Activated CD4-positive, alpha-beta T cell treated with anti-CD3 and anti-CD28 coated beads, Interleukin-2, Interleukin-4, amounts not matched to agents 100 ng/mL and 50 ng/mL, durations not matched to agents 16 hours and 8 hours (primary cell): ENCODE results near the gene ANTKMT.
A peak's percentile ranks its signal among the peaks of the same experiment; 100 is the strongest.

ENCODE experiments used
- DNase-seq: peaks from one replicate; pipeline ENCODE4 v3.0.0-alpha.2; 2020; ENCODE audit warnings: low spot score

The ANTKMT gene, protein sequence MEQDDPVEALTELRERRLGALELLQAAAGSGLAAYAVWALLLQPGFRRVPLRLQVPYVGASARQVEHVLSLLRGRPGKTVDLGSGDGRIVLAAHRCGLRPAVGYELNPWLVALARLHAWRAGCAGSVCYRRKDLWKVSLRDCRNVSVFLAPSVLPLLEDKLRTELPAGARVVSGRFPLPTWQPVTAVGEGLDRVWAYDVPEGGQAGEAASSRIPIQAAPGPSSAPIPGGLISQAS

DNA sequence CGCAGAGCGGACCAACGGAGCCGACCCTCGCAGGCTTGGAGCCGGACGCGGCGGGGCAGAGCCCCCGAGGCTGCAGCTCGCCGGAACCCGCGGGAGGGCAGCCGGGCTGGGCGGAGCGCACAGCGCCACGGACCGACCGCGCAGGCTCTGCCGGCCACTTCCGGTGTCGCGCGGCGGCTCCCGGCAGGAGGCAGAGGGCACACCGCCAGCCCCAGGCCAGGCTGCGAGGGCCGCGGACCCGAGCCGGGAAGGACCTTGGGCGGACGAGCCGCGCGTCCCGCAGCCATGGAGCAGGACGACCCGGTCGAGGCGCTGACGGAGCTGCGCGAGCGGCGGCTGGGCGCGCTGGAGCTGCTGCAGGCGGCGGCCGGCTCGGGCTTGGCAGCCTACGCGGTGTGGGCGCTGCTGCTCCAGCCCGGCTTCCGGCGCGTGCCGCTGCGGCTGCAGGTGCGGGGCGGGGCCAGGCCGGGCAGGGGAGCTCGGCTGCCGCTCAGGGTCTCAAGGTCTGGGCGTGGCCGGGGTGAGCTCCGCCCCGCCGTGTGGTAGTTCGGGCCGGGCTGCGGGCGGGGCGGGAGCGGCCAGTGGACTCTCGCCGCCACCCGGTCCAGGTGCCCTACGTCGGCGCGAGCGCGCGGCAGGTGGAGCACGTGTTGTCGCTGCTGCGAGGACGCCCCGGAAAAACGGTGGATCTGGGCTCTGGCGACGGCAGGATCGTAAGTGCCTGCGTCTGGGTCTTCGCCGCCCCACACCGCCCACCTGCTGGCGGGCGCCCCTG, at the start of gene ANTKMT:
TSS of gene ANTKMT (plus strand) at position 157 of the 775 bp plus-strand sequence. CDS start at position 286, 129 bp downstream.
- DNase-seq: peak; percentile 81

GRCh38 chr16:671353-672131, 49.4 kb upstream of the ANTKMT start:
- no peak for DNase-seq

GRCh38 chr16:672371-672770, 48.6 kb upstream of the ANTKMT start:
- no peak for DNase-seq

DNA sequence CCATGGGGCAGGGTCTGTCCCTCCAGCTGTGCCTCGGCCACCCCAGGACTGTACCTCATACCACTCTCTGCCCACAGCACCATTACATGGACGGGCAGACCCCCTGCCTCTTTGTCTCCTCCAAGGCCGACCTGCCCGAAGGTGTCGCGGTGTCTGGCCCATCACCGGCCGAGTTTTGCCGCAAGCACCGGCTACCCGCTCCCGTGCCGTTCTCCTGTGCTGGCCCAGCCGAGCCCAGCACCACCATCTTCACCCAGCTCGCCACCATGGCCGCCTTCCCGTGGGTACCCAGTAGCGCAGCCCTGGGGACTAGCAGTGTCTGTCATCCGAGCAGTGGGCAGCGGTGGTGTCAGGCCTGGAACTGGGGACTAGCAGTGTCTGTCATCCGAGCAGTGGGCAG, 48.1 kb upstream of the ANTKMT start:
- no peak for DNase-seq

DNA sequence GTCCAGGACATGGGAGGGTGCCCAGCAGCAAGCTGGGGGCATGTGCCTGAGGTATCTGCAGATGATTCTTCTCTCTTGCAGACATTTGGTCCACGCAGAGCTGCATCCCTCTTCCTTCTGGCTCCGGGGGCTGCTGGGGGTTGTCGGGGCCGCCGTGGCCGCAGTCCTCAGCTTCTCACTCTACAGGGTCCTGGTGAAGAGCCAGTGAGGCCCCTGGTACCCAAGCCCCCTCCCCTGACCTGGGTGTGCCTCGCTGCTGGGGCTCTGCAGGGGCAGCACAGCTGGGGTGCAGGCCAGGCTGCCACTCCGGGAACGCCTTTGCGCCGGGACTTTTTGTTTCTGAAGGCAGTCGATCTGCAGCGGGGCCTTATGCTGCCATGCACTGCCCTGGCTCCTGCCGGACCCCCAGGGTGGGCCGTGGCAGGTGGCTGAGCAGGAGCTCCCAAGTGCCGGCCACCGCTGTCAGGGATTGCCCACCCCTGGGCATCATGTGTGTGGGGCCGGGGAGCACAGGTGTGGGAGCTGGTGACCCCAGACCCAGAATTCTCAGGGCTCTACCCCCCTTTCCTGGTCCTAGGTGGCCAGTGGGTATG, 47.5 kb upstream of the ANTKMT start:
- DNase-seq: no peak

- no peak for DNase-seq
These were observed 46.6 kb upstream of the ANTKMT start for GRCh38 chr16:674214-674881.

DNA sequence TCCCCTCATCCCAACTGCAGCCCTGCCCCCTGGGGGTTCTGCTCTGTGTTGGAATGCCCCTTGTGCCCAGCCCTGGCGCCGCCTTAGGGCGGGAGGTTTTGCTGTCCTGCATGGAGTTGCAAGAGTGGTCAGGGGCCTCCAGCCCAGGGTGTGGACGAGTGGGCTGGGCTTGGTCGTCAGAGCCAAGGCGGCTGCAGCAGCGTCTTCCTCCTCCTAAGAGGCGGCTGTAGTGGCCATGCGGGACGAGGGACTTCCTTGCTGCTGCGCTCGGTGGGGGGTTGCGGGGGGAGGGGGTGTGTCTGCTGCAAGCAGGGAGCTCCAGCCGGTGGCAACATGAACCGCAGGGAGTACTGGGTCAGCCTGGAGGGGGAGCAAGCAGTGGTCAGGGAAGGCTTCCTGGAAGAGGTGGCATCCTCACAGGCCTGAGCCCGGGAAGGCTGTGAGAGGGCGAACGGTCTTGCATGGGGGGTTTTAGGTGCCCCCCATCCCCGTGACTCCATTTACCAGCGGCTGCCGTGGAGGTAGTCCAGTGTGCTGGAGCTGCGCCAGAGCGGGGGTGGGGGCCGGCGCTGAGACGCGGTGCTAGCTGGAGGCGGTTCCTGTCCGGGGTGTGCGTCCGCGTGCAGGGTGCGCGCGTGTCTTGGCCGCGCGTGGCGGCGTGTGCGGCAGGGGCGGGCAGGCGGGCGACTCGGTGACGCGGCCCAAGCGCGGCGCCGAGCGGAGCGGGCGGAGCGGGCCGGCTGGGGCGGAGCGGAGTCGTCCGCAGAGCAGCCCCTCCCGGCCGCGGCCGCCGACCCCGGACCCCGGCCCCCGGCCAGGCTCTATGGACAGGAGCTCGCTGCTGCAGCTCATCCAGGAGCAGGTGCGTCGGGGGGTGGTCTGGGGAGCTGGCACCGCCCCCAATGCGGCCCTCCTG, 45.7 kb upstream of the ANTKMT start, which contains the start of gene RHBDL1:
TSS of gene RHBDL1 (plus strand) at position 704 of the 916 bp plus-strand sequence. CDS start at position 824, 120 bp downstream.
- DNase-seq: no peak

- DNase-seq: no peak
These were observed 44.9 kb upstream of the ANTKMT start for GRCh38 chr16:675884-676564.

DNA sequence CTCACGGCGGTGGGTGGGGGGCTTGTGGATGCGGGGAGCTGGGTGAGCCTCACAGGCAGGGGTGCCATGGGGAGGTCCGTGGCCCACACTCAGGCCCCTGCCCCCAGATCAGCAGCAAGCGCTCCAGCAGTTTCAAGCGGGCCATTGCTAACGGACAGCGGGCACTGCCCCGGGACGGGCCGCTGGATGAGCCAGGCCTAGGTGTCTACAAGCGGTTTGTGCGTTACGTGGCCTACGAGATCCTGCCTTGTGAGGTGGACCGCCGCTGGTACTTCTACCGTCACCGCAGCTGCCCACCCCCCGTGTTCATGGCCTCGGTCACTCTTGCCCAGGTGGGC, 44.4 kb upstream of the ANTKMT start:
- no peak for DNase-seq

DNA sequence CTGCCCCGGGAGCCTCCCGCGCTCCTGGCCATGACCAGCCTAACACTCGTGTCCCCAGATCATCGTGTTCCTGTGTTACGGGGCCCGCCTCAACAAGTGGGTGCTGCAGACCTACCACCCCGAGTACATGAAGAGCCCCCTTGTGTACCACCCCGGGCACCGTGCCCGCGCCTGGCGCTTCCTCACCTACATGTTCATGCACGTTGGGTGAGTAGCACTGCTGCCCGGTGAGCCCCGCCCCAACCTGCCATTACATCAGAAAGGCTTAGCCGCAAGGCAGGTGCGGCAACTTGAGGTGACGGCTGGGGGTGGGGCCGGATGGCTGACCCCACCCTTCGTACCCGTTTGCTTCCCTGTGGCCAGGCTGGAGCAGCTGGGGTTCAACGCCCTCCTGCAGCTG, 44.0 kb upstream of the ANTKMT start:
- DNase-seq: no peak

DNA sequence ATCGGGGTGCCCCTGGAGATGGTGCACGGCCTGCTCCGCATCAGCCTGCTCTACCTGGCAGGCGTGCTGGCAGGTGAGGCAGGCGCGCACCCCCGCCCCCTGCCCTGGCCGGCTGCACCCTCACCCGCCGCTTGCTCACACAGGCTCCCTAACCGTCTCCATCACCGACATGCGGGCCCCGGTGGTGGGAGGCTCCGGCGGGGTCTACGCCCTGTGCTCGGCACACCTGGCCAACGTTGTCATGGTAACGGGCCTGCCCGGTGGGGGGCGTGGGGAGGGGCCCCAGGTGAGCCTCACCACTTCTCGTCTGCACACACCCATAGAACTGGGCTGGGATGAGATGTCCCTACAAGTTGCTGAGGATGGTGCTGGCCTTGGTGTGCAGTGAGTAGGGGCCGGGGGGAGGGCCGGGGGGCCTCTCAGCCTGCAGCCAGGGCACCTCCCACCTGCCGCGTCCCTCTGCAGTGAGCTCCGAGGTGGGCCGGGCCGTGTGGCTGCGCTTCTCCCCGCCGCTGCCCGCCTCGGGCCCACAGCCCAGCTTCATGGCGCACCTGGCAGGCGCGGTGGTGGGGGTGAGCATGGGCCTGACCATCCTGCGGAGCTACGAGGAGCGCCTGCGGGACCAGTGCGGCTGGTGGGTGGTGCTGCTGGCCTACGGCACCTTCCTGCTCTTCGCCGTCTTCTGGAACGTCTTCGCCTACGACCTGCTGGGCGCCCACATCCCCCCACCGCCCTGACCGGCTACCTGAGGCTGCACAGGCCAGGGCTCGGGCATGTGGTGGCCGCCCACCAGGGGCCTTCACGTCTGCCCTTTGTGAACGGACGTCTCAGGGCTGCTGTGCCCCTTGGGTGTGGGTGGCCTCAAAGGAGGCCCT, 43.4 kb upstream of the ANTKMT start:
- DNase-seq: no peak

DNA sequence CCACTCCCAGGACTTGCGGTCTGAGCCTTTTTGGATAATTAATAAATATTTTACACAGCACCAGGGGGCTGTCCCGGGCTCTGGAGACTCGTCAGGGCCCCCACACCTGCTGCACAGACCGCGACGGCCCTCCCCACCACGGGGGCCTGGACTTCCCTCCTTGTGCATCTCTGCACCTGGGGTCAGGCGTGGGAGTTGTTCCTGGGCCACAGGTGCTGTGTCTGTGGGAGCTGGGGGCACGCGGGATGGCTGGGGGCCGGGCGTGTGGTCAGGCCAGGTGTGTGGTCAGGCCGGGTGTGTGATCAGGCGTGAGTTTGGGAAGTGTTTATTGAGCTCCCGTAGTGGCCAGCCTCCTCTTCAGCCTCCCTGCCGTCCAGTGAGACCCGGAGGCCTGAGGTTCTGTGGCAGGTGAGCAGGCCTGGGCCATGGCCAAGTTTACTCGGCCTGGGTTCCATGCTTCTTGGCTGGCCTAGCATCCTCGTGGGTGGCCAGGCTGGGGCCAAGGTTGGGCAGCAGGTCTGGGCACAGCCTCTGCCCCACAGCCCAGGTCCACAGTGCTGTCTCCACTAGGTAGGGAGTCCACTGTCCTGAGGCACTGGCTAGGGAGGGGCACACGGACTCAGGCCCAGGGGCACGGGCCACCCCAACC, 42.6 kb upstream of the ANTKMT start:
- DNase-seq: no peak

DNA sequence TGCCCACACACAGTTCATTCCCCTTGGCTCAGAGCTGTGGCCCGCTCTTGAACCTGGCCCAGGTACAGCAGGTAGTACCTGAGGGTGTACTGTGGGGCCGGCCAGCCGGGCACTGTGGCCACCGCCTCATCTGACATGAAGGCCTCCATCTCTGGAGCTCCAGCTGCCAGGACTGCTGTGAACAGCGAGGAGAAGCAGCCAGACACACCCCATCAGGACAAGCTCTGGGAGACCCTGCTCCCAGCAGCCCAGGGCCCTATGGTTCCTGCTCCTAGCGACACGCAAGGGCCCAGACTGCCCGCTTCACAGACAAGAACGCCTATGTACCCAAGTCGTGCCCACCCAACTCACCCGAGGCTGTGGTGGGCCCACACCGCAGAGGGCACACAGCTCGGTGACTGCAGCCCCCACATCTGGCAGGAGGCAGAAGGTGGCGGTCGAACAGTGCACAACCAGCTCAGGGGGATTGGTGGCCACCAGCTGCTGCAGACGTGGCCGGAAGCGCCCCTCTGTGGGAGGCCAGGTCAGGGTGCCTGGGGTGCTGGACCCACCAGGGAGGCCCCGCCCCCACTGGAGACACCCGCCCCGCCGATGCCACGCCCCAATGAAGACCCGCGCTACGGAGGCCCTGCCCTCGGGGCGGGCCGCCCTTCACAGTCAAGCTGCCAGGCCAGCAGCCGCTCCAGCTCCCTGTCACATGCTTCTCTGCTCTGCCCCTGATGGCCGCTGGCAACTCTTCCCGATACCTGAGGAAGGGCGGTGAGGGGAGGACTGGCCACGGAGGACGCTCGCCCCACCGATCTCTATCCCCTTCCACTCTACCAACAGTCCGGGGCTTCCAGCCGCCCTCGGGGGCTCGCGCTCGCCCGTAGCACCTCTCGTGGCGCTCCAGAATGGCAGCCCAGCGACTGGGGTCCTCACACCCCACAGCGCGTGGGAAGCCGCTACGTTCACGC, 41.8 kb upstream of the ANTKMT start:
- DNase-seq: peak; percentile 52

DNA sequence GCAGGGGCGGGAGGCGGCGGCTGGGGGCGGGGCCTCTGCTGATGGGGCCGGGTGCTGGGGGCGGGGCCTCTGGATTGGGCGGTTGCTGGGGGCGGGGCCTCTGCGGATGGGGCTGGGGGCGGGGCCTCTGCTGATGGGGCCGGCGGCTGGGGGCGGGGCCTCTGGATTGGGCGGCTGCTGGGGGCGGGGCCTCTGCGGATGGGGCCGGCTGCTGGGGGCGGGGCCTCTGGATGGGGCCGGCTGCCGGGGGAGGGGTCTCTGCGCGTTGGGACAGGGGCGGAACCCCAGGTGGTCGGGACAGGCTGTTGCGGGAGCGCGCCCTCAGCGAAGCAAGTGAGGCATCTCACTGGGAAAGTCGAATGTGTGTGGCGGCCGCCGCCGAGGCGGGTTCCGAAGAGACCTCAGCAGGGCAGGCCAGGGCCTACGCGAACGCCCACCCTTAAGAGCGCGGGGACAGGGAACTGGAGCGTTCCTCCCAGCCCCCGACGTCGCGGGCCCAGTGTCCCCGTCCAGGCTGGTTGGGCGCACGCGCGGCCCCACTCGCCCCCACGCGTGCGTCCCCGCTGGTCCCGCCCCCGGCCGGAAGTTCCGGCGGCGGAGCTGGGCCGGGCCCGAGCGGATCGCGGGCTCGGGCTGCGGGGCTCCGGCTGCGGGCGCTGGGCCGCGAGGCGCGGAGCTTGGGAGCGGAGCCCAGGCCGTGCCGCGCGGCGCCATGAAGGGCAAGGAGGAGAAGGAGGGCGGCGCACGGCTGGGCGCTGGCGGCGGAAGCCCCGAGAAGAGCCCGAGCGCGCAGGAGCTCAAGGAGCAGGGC, 40.9 kb upstream of the ANTKMT start, which contains the start of gene STUB1:
TSS of gene STUB1 (plus strand) at position 597 of the 811 bp plus-strand sequence. CDS start at position 713, 116 bp downstream.
- DNase-seq: peak; percentile 92

DNA sequence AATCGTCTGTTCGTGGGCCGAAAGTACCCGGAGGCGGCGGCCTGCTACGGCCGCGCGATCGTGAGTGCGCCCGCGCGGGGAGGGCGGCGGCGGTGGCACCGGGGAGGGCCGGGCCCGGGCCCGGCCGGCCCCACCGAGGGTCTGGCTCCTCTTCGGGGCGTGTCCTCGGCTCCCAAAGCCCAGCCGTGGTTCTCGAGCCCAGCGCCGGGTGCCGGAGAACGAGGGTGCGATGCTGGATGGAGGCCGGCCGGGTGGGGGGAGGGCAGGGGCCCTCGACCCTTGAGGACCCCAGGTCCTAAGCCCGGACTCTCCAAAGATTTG, 40.4 kb upstream of the ANTKMT start:
- no peak for DNase-seq

- no peak for DNase-seq
These were observed 39.8 kb upstream of the ANTKMT start for GRCh38 chr16:680967-681745.
